Panc1 (cell line): ENCODE data around the gene FZD2. TPM values are rescaled to one million over a fixed set of nuclear protein-coding genes. Genes with fewer than 3 reads are reported as not detected.

Experiments
- ATAC-seq: fragments of 200-7000 bp; cut with Tn5 transposase; 2 replicates; pipeline ENCODE4 v1.9.1; 2020; ENCODE audit warnings: mild to moderate bottlenecking, moderate library complexity
- BruUV-seq: library from RNA; stranded (reverse); fragments of 400-500 nt; replicated peaks from 2 replicates; lab custom pipeline; 2021; lab: Mats Ljungman, UMichigan
- CTCF ChIA-PET: fragments of 300-600 bp; sonication (Branson Sonifier 250); formaldehyde crosslinking; loops from one replicate; lab custom pipeline; 2022; ENCODE audit warnings: antibody characterized with exemption; lab: Charles Lee
- POLR2A ChIA-PET: fragments of 300-600 bp; sonication (Branson Sonifier 250); formaldehyde crosslinking; loops from one replicate; lab custom pipeline; 2022; ENCODE audit warnings: antibody characterized with exemption; lab: Charles Lee
- DNase-seq: peaks from one replicate; pipeline ENCODE4 v3.0.0-alpha.2; 2010; ENCODE audit warnings: low read depth, low spot score
- H3K27ac ChIP-seq: 2 replicates; pipeline ENCODE4 v1.5.1; 2011; ENCODE audit warnings: mild to moderate bottlenecking, low read length, inconsistent platforms
- H3K27me3 ChIP-seq: fragments of 200-500 bp; sonication (Bioruptor generic); 2 replicates; pipeline ENCODE4 v1.6.0; 2014; ENCODE audit warnings: low read length, inconsistent platforms; ENCODE audit not compliant: control insufficient read depth, insufficient read depth
- H3K36me3 ChIP-seq: fragments of 200-500 bp; sonication (Bioruptor generic); 2 replicates; pipeline ENCODE4 v1.5.1; 2014; ENCODE audit warnings: inconsistent platforms, mild to moderate bottlenecking, low read length, moderate library complexity; ENCODE audit not compliant: control insufficient read depth, insufficient read depth
- H3K4me1 ChIP-seq: 2 replicates; pipeline ENCODE4 v1.5.1; 2011; ENCODE audit warnings: inconsistent platforms, mild to moderate bottlenecking, low read length, moderate library complexity; ENCODE audit not compliant: control insufficient read depth, insufficient read depth
- H3K4me3 ChIP-seq, 2 experiments: 2 replicates each; pipeline ENCODE4 v1.5.1; 2011 to 2012; ENCODE audit warnings: low read depth in 2 of 2, low read length in 2 of 2, mild to moderate bottlenecking in 2 of 2, inconsistent platforms in 1 of 2, moderate library complexity in 1 of 2
- H3K9me3 ChIP-seq: fragments of 200-500 bp; sonication (Bioruptor generic); 2 replicates; pipeline ENCODE4 v1.5.1; 2014; ENCODE audit warnings: low read depth, mild to moderate bottlenecking, inconsistent platforms, low read length, moderate library complexity; ENCODE audit not compliant: control insufficient read depth, insufficient read depth
- POLR2AphosphoS5 ChIP-seq: IDR thresholded peaks from 2 replicates; pipeline ENCODE4 v1.6.1; 2012; ENCODE audit warnings: mild to moderate bottlenecking, low read depth, low read length, moderate library complexity
- SIN3A ChIP-seq: IDR thresholded peaks from 2 replicates; pipeline ENCODE4 v1.6.1; 2012; ENCODE audit warnings: low read depth, mild to moderate bottlenecking, low read length, moderate library complexity, borderline replicate concordance; ENCODE audit not compliant: insufficient read depth
- TCF7L2 ChIP-seq: IDR thresholded peaks from 2 replicates; pipeline ENCODE4 v1.6.1; 2011; ENCODE audit warnings: mild to moderate bottlenecking, low read depth, low read length, inconsistent platforms
- in situ Hi-C: cut with HindIII; loops from 2 replicates; pipeline ENCODE4 v1.10.0; 2016; ENCODE audit warnings: low sequenced_read_pairs, low pct_unique_long_range_greater_than_20kb
- intact Hi-C: fragments of 100-400 bp; cut with micrococcal nuclease; formaldehyde crosslinking; loops from one replicate; pipeline ENCODE4 v1.10.0; 2022; ENCODE audit not compliant: unreplicated experiment
- total RNA-seq: library from RNA; stranded (reverse); gene quantifications from one replicate; pipeline ENCODE4 v1.2.1, GENCODE V29; 2021; ENCODE audit not compliant: unreplicated experiment
- TF ChIP-seq, protein P1 (sequence below), 2 experiments: IDR thresholded peaks; 2 replicates each; pipeline ENCODE4 v1.6.1; 2011 to 2012; ENCODE audit warnings: low read depth in 2 of 2, control low read depth in 1 of 2, low read length in 1 of 2, mild to moderate bottlenecking in 1 of 2, moderate library complexity in 1 of 2; ENCODE audit not compliant: insufficient read depth in 1 of 2
- TF ChIP-seq, protein P2 (sequence below): fragments of 450-650 bp; IDR thresholded peaks from 2 replicates; pipeline ENCODE4 v1.5.1; 2017; ENCODE audit warnings: mild to moderate bottlenecking

FZD2 gene
- total RNA-seq, 1 experiment from 2014 or later: 35.4 TPM

DNA sequence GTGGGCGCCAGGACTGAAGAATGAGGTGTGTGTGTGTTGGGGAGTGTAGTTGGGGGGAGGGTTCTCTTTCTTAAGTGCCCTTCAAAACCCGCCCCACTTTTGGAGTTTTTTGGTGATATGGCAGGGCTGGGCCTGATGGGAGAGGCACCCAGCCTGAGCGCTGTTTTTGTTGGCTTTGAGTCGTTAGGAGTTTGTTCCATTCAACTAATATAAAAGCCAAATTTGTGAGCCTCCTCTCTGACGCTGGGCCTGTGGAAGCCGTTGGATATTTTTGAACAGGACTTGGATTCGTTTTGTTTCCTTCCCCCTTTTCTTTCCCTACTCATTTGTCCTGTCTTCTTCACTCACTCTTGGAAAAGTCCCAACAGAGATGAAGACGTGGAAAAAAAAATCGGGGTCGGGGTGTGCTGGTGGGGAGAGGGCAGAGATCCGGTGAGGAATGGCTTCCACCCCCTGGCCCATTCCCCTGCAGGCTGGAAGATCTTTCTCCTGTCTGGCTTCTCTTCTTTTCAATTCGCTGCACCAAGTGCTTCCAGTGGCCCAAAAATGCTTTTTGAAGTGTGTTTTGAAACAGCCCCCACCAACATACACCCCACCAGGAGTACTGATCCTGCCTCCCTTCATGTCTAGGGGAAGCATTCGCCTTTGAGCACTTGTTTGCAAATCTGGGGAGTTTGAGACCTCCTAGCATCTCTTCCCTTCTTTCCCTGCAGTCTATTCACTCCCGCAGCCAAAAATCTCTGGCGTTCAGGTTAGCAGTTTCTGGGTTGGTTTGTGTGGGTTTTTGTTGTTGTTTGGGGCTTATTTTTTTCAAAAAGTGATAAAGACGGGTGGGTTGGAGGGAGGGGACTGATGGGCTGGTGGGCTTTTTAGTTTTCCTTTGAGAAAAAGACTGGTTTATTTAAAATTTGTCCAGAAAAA is 2.6 kb downstream of the FZD2 start:
- ATAC-seq: no peak
- no TSS peak for BruUV-seq
- Histone ChIP-seq H3K4me1 (peaks cover 37% of the 10 kb centered on the region), H3K4me3 (peak overlapping the region; percentile 45 to 51), H3K9me3 (no peaks in the 10 kb centered on the region), H3K36me3 (peaks cover 2% of the 10 kb centered on the region; the same call in 1 of the 2 replicates), H3K27me3 (no peaks in the 10 kb centered on the region), H3K27ac (peak overlapping the region; percentile 62)
- POLR2A ChIA-PET: no interaction called here
- CTCF ChIA-PET: no interaction called here
- in situ Hi-C loops: no loop called here
- no peak for TF ChIP-seq POLR2AphosphoS5
- TF ChIP-seq SIN3A: no peak
- TF ChIP-seq, protein P1, sequence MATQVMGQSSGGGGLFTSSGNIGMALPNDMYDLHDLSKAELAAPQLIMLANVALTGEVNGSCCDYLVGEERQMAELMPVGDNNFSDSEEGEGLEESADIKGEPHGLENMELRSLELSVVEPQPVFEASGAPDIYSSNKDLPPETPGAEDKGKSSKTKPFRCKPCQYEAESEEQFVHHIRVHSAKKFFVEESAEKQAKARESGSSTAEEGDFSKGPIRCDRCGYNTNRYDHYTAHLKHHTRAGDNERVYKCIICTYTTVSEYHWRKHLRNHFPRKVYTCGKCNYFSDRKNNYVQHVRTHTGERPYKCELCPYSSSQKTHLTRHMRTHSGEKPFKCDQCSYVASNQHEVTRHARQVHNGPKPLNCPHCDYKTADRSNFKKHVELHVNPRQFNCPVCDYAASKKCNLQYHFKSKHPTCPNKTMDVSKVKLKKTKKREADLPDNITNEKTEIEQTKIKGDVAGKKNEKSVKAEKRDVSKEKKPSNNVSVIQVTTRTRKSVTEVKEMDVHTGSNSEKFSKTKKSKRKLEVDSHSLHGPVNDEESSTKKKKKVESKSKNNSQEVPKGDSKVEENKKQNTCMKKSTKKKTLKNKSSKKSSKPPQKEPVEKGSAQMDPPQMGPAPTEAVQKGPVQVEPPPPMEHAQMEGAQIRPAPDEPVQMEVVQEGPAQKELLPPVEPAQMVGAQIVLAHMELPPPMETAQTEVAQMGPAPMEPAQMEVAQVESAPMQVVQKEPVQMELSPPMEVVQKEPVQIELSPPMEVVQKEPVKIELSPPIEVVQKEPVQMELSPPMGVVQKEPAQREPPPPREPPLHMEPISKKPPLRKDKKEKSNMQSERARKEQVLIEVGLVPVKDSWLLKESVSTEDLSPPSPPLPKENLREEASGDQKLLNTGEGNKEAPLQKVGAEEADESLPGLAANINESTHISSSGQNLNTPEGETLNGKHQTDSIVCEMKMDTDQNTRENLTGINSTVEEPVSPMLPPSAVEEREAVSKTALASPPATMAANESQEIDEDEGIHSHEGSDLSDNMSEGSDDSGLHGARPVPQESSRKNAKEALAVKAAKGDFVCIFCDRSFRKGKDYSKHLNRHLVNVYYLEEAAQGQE (IDR thresholded peaks at IDR 0.05; ENCODE audit: insufficient read depth in 1 of 2, low read depth in 2 of 2, low read length in 1 of 2): no peak
- TF ChIP-seq TCF7L2: no peak
- TF ChIP-seq, protein P2, sequence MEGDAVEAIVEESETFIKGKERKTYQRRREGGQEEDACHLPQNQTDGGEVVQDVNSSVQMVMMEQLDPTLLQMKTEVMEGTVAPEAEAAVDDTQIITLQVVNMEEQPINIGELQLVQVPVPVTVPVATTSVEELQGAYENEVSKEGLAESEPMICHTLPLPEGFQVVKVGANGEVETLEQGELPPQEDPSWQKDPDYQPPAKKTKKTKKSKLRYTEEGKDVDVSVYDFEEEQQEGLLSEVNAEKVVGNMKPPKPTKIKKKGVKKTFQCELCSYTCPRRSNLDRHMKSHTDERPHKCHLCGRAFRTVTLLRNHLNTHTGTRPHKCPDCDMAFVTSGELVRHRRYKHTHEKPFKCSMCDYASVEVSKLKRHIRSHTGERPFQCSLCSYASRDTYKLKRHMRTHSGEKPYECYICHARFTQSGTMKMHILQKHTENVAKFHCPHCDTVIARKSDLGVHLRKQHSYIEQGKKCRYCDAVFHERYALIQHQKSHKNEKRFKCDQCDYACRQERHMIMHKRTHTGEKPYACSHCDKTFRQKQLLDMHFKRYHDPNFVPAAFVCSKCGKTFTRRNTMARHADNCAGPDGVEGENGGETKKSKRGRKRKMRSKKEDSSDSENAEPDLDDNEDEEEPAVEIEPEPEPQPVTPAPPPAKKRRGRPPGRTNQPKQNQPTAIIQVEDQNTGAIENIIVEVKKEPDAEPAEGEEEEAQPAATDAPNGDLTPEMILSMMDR: no peak
- intact Hi-C loops: no loop called here
- DNase-seq: no peak

DNA sequence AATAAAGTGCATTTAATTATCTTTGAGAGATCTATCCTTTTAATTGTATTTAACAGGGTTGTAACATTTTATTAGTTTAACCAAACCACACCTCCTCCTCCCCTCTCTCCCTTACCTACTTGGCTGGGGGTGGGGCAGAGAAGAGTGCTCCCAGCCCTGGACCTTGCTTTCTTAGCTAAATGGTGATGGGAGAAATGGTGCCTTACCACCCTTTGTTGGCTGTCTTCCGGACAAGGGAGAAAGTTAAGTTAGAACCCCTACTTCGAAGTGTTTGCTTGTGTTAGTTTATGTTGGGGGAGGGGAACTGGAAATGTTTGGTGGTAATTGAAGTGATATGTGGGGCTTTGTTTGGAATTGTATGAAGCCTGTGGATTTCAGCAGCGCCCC is 3.9 kb downstream of the FZD2 start:
- in situ Hi-C loops: no loop called here
- Histone ChIP-seq H3K4me3 (no peak overlapping the region), H3K27me3 (no peaks in the 10 kb centered on the region), H3K27ac (peak overlapping the region; percentile 70), H3K36me3 (peaks cover 2% of the 10 kb centered on the region; the same call in 1 of the 2 replicates), H3K4me1 (peaks cover 25% of the 10 kb centered on the region), H3K9me3 (no peaks in the 10 kb centered on the region)
- DNase-seq (no peak), ATAC-seq (no peak)
- no TSS peak for BruUV-seq
- intact Hi-C loops: no loop called here
- POLR2A ChIA-PET: no interaction called here
- CTCF ChIA-PET: interaction anchor here (0.6 kb wide), 2 partner anchors 27 to 375 kb away, joined by 3 to 7 read pairs; no protein-coding TSS in a partner anchor
- TF ChIP-seq, protein P1 (IDR thresholded peaks at IDR 0.05; ENCODE audit: insufficient read depth in 1 of 2, low read depth in 2 of 2, low read length in 1 of 2): no peak
- TF ChIP-seq, protein P2: no peak
- no peak for TF ChIP-seq TCF7L2
- TF ChIP-seq SIN3A: no peak
- TF ChIP-seq POLR2AphosphoS5: no peak
